IPS-20b (cell line): Measurements from ENCODE around the gene SIRT4.

Experiments
- H3K27ac ChIP-seq: one replicate; pipeline ENCODE4 v1.5.1; 2013; ENCODE audit warnings: low read length
- H3K27me3 ChIP-seq: 2 replicates; pipeline ENCODE4 v1.6.1; 2013; ENCODE audit warnings: mild to moderate bottlenecking, low read length, inconsistent platforms; ENCODE audit not compliant: insufficient read depth
- H3K36me3 ChIP-seq: 2 replicates; pipeline ENCODE4 v1.6.1; 2013; ENCODE audit warnings: low read depth, mild to moderate bottlenecking, inconsistent platforms, low read length, moderate library complexity; ENCODE audit not compliant: insufficient read depth
- H3K4me1 ChIP-seq: 2 replicates; pipeline ENCODE4 v1.6.1; 2013; ENCODE audit warnings: mild to moderate bottlenecking, control low read depth, inconsistent platforms, low read length, moderate library complexity; ENCODE audit not compliant: insufficient read depth
- H3K4me3 ChIP-seq: 2 replicates; pipeline ENCODE4 v1.5.1; 2013; ENCODE audit warnings: mild to moderate bottlenecking, low read length, inconsistent platforms
- H3K9ac ChIP-seq: 2 replicates; pipeline ENCODE4 v1.6.1; 2013; ENCODE audit warnings: low read depth, mild to moderate bottlenecking, inconsistent platforms, low read length, moderate library complexity
- H3K9me3 ChIP-seq: 2 replicates; pipeline ENCODE4 v1.6.1; 2013; ENCODE audit warnings: mild to moderate bottlenecking, low read depth, low read length, inconsistent platforms; ENCODE audit not compliant: insufficient read depth

The SIRT4 gene

GRCh38 chr12:120286768-120287490 lies 15.2 kb upstream of the SIRT4 start:
- H3K4me3 ChIP-seq, result no peak overlapping the region
- 0 out of 2 replicates have a peak, but pooled peaks cover 3% of the 10 kb centered on the region for H3K4me1 ChIP-seq
- H3K9me3 ChIP-seq, result no peaks in the 10 kb centered on the region
- H3K36me3 ChIP-seq, result no peaks in the 10 kb centered on the region
- H3K9ac ChIP-seq, result no peak overlapping the region
- no peak overlapping the region for H3K27ac ChIP-seq
- H3K27me3 ChIP-seq, result no peaks in the 10 kb centered on the region

DNA sequence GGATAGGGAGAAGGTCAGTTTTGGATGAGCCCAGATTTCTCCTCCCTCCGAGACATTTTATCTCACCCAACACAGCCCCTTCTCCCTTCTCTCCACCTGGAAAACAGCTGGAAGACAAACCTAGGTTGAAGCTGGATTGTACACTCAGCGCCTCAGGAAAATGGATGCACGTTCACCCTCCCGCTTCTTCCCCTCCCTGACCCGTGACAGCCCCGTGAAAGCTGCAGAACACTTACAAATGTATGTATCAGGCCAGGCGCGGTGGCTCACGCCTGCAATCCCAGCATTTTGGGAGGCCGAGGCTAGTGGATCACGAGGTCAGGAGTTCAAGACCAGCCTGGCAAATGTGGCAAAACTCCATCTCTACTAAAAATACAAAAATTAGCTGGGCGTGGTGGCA lies 14.6 kb upstream of the SIRT4 start:
- Histone ChIP-seq H3K36me3 (no peaks in the 10 kb centered on the region), H3K27ac (no peak overlapping the region), H3K27me3 (no peaks in the 10 kb centered on the region), H3K4me3 (no peak overlapping the region), H3K9me3 (no peaks in the 10 kb centered on the region), H3K9ac (no peak overlapping the region), H3K4me1 (0 out of 2 replicates have a peak, but pooled peaks cover 3% of the 10 kb centered on the region)

DNA sequence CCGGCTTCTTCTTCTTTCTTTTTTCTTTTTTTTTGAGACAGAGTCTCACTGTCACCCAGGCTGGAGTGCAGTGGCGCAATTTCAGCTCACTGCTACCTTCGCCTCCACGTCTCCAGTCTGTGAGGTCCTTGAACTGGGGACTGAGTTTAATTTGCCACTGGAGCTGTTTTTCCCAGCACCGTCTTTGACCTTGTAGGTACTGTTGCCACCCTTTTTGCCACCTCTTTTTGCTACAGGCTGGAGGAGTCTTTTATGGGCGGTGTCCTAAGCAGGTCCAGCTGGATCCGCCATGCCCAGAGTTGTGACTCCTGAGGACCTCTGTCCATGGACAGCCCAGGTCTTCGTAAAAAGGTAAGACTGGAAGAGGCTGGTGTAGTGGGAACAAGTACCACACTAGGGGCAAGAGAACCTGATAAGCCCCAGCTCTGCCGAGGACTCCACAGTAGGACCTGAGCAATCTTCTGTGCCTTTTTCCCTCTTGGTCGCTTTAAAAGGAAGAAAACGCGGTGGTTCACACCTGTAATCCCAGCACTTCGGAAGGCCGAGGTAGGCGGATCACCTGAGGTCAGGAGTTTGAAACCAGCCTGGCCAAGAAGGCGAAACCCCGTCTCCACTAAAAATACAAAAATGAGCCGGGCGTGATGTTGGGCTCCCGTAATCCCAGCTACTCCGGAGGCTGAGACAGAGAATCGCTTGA lies 11.4 kb upstream of the SIRT4 start:
- no peaks in the 10 kb centered on the region for H3K27me3 ChIP-seq
- H3K4me3 ChIP-seq, result peak overlapping the region; percentile 47
- H3K36me3 ChIP-seq, result no peaks in the 10 kb centered on the region
- no peaks in the 10 kb centered on the region for H3K9me3 ChIP-seq
- H3K4me1 ChIP-seq, result peaks cover 3% of the 10 kb centered on the region; the same call in 1 of the 2 replicates
- H3K9ac ChIP-seq, result peak overlapping the region; percentile 64; the same call in 1 of the 2 replicates
- no peak overlapping the region for H3K27ac ChIP-seq

- Histone ChIP-seq H3K36me3 (no peaks in the 10 kb centered on the region), H3K9ac (peak overlapping the region; percentile 92), H3K27ac (peak overlapping the region; percentile 96), H3K27me3 (no peaks in the 10 kb centered on the region), H3K9me3 (no peaks in the 10 kb centered on the region), H3K4me1 (peaks cover 3% of the 10 kb centered on the region; the same call in 1 of the 2 replicates), H3K4me3 (peak overlapping the region; percentile 90)
Observed at GRCh38 chr12:120292411-120292660, 9.8 kb upstream of the SIRT4 start.

DNA sequence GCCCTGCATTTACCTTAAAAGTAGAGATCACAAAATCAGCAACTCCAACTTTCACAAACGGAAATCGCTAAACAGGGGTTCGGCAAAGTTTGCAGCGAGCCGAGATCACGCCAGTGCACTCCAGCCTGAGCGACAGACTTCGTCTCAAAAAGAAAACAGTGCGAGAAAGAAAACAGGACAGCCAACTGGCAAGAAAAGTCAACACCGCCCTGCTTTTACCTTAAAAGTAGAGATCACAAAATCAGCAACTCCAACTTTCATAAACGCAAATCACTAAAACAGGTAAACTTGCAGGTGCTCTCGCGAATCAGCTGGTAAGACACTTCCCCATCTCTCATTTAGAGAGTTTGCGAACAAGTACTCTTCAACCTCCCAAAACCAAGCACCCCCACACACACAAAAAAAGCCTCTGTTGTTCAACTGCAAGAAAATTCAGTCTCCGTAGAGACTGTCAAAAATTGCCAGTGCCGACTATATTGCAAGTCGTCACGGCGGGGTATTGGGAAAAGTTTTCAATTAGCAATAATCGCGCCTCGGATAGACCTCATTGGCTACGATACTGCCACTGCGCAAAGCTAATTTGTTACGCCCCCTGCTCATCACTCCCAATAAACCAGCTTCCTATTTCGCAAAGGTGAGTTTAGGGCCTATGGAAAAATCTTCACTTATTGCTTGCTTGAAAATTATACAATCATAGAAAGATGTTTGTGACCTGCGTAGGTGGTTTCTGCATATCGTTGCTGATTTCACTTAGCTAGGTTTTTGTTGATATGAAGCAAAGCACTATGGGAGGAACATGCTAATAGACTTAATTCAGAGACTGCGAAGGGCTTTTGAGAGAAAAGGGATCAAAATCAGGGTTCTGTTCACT lies 9.2 kb upstream of the SIRT4 start, which contains the start of gene RNU4-1:
Gene RNU4-1 (minus strand): TSS at position 577 of the 871 bp plus-strand sequence.
- H3K4me1 ChIP-seq, result peaks cover 3% of the 10 kb centered on the region; the same call in 1 of the 2 replicates
- no peaks in the 10 kb centered on the region for H3K9me3 ChIP-seq
- H3K27ac ChIP-seq, result peak within 1 kb of the TSS; percentile 96
- peak within 1 kb of the TSS; percentile 92 for H3K9ac ChIP-seq
- peak within 1 kb of the TSS; percentile 90 for H3K4me3 ChIP-seq
- no peaks in the 10 kb centered on the region for H3K27me3 ChIP-seq
- H3K36me3 ChIP-seq, result no peaks in the 10 kb centered on the region

GRCh38 chr12:120314220-120314619 lies 12.1 kb downstream of the SIRT4 start:
- Histone ChIP-seq H3K9ac (no peak overlapping the region), H3K9me3 (no peaks in the 10 kb centered on the region), H3K4me3 (no peak overlapping the region), H3K4me1 (0 out of 2 replicates have a peak, but pooled peaks cover 3% of the 10 kb centered on the region), H3K27ac (no peak overlapping the region), H3K36me3 (no peaks in the 10 kb centered on the region), H3K27me3 (no peaks in the 10 kb centered on the region)

GRCh38 chr12:120316798-120317223 lies 14.7 kb downstream of the SIRT4 start:
- Histone ChIP-seq H3K27me3 (no peaks in the 10 kb centered on the region), H3K9me3 (no peaks in the 10 kb centered on the region), H3K4me1 (0 out of 2 replicates have a peak, but pooled peaks cover 3% of the 10 kb centered on the region), H3K27ac (no peak overlapping the region), H3K36me3 (no peaks in the 10 kb centered on the region), H3K9ac (peak overlapping the region; percentile 81; the same call in 1 of the 2 replicates), H3K4me3 (peak overlapping the region; percentile 73)

DNA sequence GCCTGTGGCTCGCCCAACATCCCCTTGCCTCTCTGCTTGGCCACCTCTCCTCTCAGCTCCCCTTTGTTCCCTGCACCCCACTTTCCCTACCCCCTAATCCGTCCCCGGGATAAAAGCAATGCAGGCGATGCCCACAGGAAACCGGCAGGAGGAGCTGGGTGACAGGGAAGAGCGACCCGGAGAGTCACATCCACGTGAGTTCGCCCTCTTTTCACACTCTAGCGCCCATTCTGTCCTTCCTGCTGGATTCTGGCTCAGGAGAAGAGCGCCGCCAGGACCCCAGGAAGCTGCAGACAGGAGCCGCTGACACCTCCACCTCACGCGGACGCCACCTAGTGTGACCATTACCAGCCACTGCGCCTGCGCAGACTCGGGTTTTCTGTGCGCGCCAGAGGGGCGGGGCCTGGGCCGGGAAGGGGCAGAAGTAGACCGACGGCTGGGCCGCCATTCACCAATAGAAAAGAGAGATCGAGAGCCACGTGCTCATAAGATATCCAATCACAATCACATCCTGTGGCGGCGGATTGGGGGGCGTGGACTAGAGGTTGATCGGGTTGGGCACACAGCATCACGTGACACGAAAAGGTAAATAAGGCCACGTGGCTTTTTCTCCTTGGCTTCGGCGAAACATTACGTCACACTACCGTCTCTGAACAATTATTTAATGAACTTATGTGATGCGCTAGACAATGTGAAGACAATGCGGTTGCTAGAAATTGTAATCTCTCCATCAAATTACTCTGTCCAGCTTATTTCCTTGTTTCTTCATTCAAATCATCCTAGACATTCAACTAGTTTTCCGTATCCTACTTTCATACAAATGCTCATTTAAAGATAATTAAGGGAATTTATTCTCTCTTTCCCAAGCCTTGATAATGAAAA lies 15.3 kb downstream of the SIRT4 start:
- Histone ChIP-seq H3K4me3 (peak overlapping the region; percentile 73), H3K9ac (peak overlapping the region; percentile 81), H3K9me3 (no peaks in the 10 kb centered on the region), H3K4me1 (0 out of 2 replicates have a peak, but pooled peaks cover 3% of the 10 kb centered on the region), H3K27ac (no peak overlapping the region), H3K27me3 (no peaks in the 10 kb centered on the region), H3K36me3 (no peaks in the 10 kb centered on the region)

DNA sequence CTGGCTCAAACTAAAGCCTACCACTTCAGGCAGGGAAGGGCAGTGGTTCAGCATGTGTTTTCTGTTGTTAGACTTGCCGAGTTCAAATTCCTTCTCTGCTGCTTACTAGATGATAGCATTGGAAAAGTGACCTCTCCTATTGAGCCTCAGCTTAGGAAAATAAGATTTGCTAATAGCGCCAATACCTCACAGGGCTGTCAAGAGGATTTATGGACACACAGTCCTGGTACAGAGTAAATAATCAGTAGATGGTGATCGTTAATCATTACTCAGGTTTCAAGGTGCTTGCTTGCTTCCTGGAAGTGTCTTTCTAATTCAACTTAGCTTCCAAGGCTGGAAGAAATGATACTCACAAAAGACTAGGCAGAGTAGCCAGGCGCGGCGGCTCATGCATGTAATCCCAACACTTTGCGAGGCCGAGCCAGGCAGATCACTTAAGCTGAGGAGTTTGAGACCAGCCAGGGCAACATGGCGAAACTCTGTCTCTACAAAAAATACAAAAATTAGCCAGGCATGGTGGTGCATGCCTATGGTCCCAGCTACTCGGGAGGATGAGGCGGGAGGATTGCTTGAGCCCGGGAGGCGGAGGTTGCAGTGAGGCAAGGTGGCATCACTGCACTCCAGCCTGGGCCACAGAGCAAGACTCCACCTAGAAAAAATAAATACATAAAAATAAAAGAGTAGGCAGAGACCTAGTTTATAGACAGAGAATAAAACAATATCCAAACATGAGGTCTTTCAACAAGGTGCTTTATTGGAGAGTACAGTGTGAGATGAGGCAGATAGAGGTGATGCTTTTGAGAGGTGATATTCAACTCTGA lies 19.5 kb downstream of the SIRT4 start:
- Histone ChIP-seq H3K9me3 (no peaks in the 10 kb centered on the region), H3K27me3 (no peaks in the 10 kb centered on the region), H3K27ac (no peak overlapping the region), H3K4me1 (0 out of 2 replicates have a peak, but pooled peaks cover 3% of the 10 kb centered on the region), H3K36me3 (no peaks in the 10 kb centered on the region), H3K9ac (no peak overlapping the region; the same call in 1 of the 2 replicates), H3K4me3 (no peak overlapping the region)

DNA sequence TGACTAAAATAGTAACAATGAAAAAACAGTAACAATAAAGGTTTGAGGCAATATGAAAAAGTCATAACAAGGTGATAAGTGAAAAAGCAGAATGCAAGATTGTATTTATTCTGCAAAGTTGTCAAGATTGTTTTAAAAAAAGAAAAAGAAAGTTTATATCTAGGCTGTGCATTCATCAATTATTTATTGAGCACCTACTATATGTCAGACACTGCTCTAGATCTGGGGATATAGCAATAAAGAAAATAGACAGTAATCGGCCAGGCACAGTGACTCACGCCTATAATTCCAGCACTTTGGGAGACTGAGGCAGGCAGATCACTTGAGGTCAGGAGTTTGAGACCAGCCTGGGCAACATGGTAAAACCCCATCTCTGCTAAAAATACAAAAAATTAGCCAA lies 21.7 kb downstream of the SIRT4 start:
- Histone ChIP-seq H3K27ac (no peak overlapping the region), H3K27me3 (no peaks in the 10 kb centered on the region), H3K9ac (no peak overlapping the region), H3K36me3 (no peaks in the 10 kb centered on the region), H3K4me1 (no peaks in the 10 kb centered on the region), H3K4me3 (no peak overlapping the region), H3K9me3 (no peaks in the 10 kb centered on the region)
